Inferior parietal cortex (tissue), 1 donor: Measurements from ENCODE around the gene POR.

ENCODE experiments used
- DNase-seq: peaks from one replicate; pipeline ENCODE4 v3.0.0-alpha.2; 2016; ENCODE audit errors: extremely low spot score

The POR gene

GRCh38 chr7:75953931-75954330, 39.0 kb downstream of the POR start:
- DNase-seq, result no peak

GRCh38 chr7:75955331-75955955, 40.5 kb downstream of the POR start:
- DNase-seq, result no peak

DNA sequence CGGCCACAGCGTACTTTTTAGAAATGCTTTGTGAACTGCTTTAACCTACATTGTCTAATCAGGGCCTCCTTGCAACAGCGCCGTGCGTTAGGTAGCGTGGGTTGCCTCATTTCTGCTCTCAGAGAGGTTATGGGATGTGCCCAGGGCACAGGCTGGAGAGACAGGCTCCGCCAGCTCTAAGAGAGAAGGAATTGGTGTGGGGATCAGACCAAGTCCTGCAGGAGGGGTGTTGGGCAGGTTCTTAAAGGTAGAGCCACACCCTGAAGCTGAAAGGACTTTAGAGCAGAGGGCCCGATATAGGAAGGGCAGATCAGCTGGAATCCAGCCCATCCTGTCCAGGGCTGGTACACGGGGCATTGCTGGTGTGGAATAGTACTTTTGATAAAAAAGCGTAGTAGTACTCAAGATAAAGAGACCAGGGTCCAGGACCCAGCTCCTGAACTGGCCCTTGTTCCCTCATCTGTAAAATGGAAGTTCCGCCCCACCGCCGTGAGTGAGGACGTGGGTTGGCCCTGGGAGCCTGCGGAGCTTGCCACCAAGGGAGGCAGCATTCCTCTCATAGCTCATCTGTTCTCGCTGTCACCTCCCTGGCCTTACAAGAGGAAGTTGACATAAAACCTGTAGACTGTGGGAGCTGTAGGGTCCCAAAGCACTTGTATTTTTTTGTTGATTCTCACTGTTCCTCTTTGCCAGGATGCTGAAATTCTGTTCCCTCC, 42.2 kb downstream of the POR start:
- DNase-seq, result no peak

GRCh38 chr7:75958802-75959543, 44.0 kb downstream of the POR start:
- no peak for DNase-seq

GRCh38 chr7:75960372-75960771, 45.4 kb downstream of the POR start:
- no peak for DNase-seq

- no peak for DNase-seq
Observed at GRCh38 chr7:75961218-75961617, 46.3 kb downstream of the POR start.

GRCh38 chr7:75962607-75963380, 47.8 kb downstream of the POR start:
- no peak for DNase-seq

GRCh38 chr7:75963381-75963995, 48.5 kb downstream of the POR start:
- no peak for DNase-seq

DNA sequence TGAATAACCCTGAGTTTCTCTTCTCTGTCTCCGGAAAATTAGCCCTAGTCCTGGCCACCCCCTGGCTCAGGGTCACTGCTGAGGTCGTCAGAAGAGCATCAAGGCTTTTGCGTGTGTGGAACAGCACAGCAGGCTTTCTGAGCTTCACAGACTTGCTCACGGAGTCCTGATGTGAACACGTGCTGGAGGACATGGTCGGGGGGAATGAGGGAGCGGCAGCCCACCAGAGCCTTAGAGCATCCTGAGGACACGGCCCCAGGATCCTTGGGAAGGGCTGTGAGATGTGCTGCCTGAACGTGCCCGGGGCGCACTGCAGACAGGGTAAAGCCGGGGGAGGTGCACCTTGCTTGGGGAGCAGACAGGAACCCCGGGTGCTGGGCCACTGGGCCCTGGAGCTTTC, 50.7 kb downstream of the POR start:
- no peak for DNase-seq

DNA sequence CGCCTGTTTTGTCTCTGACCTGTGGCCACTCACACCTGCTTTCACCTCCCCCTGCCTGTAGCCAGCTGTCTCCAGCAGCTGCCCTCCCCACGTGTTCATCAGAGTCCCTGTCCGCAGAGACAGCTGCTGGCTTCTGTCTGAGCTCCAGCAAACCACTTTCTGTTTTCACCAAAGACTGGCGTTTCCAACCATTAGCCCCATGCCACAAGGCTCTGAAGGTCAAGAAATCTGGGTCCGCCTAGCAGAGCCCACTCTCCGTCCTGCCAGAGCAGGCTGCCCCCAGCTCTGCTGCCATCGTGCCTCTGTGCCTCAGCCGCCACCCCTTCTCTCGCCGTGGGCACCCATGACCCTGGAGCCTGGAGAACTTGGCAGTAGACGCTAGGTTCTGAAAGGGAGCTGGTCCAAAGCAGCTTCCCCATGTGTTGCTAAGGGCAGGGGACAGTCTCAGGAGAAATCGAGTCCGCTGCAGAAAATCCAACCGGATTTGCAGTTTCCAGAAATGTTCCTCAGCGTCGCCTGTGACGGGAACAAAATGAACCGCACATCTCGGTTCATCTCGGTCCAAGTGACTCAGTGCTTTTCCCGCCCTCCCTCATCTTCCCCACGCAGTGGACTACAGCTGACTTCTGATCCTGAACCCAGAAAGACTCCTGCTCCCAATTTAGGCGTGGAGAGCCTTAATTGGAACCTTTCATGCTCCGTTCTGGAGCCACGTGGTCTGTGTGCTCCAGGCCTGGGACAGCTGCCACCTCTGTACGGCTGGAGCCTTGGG, 51.4 kb downstream of the POR start:
- no peak for DNase-seq

DNA sequence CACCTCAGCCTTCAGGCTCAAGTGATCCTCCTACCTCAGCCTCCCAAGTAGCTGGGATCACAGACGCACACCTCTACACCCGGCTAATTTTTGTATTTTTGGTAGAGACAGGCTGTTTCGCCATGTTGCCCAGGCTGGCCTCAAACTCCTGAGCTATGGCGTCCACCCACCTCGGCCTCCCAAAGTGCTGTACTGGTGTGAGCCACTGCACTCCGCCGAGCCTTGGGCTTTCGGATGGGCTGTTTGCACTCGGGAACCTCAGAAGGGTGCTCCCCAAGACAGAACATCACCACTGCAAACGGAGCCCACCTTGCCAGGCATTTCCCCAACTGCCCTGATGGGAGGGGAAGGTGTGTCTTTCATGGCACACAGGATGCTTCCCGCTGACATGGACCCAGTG, 52.1 kb downstream of the POR start:
- no peak for DNase-seq

GRCh38 chr7:75967487-75967997, 52.6 kb downstream of the POR start:
- DNase-seq, result no peak

DNA sequence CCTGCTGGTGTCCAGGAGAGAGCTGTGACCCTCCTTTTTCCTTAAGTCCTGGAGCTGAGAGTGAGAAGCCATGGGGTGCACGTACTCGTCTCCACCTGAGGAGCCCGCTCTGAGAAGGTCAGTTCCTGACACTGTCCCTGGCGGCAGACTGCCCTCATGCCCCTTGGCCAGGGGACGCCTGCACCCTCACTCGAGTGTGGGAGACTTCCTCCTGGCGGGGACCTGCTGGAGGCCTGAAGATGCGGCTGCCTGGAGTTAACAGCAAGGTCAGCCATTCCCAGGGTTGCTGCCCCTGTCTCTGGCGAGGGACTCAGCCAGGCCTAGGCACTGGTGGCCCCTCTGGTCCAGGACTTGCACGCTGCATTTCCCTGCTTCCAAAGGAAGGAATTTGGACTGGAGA, 53.1 kb downstream of the POR start:
- no peak for DNase-seq

- no peak for DNase-seq
Observed at GRCh38 chr7:75968561-75969001, 53.6 kb downstream of the POR start.

DNA sequence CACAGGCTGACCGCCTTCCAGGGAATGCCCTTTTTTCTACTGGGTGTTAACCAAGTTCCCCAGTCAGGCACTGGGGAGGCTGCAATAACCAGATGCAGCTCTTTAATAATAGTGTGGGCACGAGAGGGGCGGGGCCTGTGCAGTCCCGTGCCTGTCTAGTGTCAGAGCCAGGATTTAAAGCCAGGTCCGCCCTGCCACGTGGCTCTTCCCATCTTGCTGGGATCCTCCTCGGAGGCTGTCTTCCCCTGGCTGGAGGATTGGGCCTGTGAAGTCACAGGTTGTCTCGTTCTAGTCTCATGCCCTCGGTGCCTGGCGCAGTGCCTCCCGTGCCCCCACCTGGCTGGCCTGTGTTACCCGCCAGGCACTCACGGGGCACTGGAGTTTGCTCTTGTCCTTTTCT, 54.2 kb downstream of the POR start:
- DNase-seq, result no peak

DNA sequence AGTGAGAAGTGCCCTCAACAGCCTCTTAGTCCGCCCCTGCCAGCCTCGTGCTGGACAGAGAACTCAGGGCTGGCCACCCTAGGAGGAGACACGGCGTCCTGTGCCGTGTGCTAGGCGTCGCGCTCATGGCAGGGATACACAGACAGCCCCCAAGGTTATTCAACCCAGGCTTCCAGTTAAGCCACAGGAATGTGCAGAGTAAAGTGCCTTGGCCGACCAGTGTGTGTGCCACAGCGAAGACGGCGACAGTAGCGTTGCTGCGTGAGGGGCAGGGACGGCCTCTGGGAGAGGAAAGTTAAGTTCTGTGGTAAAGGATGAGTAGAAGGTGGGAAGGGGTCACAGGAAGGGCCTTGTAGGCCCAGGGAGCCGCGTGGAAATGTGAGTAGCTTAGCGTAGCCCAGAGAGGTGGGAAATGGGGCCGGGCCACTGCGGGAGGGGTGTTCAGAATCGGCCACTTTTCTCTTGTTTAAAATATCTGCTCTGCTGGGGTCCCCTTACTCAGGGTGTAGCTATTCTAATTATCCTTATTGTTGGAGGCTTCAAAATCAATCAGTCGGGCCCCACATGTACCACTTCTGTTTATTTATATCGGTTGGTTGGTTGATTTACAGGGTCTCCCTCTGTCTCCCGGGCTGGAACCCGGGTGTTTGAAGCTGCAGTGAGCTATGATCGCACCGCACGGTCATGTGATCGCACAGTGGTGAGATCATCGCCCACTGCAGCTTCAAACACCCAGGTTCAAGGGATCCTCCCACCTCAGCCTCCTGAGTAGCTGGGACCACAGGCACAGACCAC, 54.9 kb downstream of the POR start:
- DNase-seq, result no peak

DNA sequence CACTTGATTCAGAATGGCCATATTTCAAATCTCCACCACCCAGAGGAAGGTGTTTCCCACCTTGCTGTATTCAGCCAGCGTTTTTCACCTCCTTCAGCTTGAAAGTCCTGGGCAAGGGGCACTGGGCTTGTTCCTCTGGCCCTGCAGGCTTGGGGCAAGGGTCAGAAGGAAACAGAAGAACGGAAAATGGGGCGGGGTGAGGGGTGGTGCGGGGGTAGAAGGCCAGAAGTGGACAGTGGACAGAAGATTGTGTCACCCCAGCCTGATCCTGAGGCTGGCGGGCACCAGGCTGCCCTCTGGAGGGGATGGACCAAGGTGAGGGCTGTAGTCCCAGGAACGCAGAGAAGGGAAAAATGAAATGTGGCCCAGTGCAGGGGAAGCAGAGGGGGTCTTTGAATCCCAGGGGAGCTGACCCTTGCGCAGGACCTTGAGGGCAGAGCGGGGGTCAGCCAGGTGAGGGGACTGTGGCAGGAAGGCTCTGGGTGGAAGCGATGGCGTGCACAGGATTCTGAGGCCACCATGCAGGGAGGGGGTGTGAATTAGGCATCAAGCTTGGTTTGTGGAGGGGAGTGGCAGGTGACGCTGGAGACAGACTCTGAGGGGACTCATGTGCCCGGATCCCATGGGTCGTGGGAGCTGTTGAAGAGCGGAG, 56.5 kb downstream of the POR start:
- DNase-seq, result no peak

DNA sequence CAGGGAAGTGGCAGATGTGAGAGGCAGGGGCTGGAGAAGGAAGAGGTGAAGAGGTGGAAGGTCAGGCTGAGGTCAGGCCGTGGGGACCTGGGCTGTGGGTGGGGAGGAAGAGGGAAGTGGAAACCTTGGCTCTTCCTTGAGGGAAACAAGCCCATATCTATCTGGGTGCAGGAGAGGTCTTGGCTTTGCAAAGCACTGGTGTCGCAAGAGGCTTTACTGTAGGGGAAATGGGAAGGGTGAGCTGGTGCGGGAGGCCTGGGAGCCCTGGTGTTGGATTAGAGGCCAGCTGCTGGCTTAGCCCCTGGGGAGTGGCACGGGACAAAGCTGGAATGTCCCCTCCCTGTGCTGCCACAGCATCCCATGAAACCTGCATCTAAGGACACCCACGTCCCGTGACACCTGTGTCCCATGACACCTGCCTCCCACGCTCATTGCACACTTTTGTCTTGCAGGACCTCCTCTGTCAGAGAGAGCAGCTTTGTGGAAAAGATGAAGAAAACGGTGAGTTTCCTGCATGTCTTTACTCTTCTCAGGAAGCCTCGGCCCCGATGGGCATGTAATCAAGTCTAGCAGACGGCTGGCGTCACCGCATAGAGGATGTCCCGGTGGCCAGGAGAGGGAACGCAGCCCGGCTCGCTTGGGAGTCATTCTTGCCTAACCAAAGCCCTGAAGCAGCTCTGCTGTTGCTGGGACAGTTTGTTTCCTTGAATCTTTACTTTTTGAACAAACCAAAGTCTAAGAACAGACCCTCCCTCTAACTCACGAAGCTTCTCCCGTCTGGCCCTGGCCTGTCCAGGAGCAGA, 57.2 kb downstream of the POR start:
- DNase-seq, result no peak

DNA sequence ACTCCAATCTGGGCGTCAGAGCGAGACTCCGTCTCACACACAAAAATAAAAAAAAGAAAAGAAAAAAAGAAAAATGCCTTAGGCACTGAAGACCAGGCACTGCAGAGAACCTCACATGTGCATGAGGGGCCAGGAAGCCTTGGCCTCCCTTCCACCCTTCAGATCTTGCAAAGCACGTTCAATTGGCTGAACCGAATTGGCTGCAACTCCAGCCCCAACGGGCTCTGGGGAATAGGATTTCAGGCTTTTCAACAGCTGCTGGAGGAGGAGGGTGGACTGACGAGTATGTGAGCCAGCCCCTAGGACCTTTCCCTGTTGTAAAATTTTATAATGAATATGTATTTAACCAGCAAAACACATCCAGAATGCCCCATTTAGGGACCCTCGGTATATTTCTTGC, 62.8 kb downstream of the POR start:
- DNase-seq, result no peak
